ENCODE measurements around the gene LYRM7.
"Not testable (repeated sequence)": the region's sequence is repeated elsewhere in the genome, so short reads cannot be mapped to it uniquely, and the experiment has no call there.

Gene LYRM7

DNA sequence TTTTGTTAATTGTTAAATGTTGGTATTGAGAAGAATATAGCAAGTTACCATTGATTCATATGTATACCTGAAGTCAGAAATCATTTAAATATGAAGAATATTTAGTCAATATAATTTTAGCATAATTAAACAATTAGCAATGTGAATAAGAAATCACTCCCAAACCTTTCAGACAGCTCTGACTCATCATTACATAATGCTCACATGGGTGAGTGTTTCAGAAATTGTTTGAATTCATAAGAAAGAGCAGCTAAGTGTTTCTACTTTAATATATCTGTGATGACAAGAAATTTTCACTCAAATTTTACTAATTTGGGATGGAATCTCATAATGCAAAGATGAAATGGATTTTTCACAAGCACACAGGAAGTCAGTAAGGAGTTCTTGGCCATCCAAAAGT, 51.1 kb downstream of the LYRM7 start:
- DNase-seq, result no peak

DNA sequence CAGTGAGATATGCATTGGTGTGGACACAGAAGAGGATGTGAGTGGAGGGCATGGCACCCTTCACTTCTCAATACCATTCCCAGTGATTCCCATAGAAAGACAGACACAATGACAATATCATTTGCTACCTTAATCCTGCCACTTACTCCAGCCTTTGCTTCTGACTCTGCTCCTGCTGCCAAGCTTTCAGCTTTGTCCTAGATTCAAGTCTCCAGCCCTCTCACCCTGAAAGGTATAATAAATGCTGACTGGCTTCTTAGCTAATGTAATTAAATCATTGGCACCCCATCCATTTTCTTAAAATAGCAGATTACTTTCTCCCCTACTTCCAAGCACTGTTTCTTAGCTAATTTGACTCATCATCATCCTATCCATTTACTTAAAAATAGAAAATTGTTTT, 52.0 kb downstream of the LYRM7 start:
- no peak for DNase-seq

DNA sequence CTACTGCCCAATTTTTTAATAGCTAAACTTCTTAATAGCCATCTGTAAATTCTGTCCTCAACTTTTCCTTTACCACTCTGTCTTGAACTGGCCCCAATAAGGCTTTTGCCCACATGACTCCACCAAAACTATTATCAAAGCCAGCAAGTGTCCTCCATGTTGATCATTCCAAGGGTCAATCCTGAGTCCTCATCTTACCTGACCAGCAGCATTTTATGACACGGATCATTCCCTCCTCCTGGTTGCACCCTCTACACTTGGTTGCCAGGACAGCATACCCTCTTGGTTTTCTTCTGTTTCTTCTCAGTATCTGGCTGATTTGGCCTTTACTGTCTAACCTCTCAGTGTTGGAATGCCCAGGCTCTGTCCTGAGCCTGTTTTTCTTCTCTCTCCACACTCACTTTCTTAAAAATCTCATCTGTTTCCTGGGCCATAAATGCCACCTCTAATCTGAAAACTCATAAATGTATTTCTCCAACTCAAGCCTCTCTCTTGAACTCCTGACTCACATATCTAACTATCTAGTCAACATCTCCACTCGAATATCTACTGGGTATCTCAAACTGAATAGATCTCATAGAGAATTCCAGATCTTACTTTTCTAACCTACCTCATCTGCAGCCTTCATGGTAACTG, 53.1 kb downstream of the LYRM7 start:
- DNase-seq, result no peak

DNA sequence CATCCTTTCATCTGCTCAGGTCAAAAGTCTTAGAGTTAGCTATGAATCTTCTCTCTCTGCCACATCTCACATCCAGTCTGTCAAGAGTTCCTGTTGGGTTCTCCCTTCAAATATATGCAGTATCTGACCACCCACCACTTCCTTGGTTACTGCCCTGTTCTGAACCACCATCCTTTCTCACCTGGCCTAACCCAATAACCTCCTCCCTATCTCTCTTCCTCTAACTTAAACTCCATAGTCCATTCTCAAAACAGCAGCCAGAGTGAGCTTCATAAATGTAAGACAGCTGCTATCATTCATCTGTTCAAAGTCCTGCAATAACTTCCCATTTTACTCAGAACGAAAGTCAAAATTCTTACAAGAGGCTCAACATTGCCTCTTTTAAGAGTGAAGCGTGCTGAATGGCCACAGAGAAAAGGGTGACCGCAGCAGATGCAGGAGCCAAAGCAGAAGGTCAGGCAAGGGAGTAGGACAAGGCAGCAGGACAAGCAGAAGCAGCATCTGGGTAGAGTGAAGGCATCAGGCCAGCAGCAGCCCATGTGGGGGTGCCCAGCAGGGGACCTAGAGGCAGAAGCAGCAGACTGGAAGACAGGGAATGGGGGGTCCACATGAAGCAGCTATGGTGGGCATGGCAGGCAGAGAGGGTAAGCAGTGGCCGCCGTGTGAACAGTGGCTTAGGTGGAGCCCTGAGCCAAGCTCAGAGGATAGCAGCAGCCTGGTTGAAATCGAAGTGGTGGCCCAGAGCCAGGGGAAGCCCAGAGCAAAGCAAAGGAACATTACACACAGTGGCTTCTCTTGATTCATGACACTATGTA, 53.9 kb downstream of the LYRM7 start:
- peak; percentile 40 for DNase-seq

DNA sequence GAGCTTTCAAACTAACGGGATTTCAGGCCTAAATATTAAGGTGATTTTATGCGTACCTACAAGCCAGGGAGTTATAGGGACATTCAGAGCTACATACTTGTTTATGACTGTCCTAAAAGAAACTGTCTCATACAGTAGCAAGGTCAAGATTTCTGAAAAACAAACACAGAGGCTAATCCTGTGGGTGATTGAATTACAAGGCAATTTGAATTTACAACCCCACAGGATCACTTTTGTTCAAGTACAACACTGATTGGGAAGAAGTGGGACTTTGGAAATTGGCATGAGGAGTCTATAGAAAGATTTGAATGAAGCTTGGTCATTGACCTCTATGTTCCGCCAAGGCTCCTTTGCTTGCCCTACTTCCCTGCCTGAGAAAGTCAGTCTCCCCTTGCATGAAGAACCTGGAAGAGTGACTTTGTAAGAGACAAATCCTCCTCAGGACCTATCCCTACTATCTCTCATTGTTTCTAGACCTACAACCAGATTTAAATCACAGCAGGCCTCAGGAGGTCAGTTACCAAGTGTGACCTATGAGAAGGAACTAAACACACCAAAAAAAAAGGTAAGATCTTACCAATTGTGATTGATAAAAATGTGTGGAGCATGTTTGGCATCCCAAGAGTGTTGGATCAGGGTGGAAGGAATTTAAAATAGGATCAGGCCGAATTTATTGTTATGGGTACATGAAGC, 54.7 kb downstream of the LYRM7 start:
- DNase-seq, result no peak

DNA sequence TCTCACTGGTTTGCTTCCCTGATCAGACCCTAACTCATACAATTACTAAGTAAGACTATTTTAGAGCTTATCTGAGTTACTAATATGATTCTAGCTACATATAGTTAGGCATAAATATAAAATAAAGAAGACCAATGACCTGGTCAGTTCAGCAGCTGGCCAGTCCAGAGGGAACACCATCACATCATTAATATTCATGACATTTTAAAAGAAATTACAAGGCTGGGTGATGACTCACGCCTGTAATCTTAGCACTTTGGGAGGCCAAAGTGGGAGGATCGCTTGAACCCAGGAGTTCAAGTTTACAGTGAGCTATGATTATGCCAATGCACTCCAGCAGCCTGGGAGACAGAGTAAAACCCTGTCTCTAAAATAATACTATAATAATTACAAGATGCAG, 56.2 kb downstream of the LYRM7 start:
- DNase-seq, result no peak

DNA sequence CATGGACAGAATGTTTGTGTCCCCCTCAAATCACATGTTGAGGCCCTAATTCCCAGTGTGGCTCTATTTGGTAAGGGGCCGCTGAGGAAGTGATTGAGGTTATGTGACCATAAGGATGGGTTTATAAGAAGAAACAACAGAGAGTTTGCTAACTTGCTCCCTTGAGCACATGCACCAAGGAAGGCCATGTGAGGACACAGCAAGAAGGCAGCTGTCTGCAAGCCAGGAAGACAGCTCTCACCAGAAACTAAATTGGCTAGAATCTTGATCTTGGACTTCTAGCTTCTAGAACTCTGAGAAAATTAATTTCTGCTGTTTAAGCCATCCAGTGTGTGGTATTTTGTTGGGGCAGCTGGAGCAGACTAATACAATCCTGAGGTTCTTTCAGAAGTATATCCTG, 57.9 kb downstream of the LYRM7 start:
- DNase-seq, result no peak

DNA sequence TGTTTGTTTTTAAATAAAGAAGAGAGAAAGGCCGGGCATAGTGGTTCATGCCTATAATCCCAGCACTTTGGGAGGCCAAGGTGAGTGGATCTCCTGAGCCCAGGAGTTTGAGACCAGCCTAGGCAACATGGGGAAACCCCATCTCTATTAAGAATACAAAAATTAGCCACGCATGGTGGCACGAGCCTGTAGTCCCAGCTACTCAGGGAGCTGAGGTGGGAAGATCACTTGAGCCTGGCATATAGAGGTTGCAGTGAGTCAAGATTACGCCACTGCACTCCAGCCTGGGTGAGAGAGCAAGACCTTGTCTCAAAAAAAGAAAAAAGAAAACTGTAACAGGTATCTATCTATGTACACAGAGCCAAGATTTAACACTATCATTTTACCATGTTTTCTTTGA, 58.9 kb downstream of the LYRM7 start:
- no peak for DNase-seq

DNA sequence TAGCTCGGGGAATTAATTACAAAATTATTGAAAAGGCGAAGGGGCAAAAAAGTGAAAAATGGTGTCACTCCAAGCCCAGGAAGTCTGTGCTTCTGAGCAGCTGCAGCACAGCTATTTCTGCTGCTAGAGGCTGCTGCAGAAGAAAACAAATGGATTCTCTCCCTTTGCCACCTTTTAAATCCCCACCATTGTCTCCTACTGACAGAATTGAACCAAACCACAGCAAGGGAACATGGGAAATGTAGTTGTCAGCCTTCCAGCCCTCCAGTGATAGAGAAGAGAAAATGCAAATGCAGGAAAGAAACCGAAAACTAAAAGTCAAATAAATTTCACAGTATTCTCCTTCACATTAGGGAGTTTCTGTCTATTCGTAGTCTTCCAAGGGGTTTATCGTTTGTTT, 59.7 kb downstream of the LYRM7 start:
- DNase-seq, result no peak

DNA sequence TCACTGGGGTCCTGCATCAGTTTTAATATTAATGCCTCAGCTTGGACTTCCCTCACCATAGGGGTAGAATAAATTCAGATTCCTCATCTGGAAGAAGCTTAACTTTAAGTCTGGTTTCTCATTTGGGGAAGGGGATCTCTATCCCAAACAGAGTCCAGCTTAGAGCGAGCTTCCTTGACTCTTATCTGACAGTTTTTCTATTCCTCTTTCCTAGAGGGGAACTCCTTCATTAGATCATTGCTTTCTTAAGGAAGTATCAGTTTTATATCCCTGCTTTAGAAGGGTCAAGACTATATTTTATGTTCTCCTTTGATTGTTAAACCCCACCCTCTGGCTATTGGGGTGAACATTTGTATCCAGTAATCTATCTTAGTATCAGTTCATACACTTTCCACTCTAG, 68.9 kb downstream of the LYRM7 start:
- no peak for DNase-seq

DNA sequence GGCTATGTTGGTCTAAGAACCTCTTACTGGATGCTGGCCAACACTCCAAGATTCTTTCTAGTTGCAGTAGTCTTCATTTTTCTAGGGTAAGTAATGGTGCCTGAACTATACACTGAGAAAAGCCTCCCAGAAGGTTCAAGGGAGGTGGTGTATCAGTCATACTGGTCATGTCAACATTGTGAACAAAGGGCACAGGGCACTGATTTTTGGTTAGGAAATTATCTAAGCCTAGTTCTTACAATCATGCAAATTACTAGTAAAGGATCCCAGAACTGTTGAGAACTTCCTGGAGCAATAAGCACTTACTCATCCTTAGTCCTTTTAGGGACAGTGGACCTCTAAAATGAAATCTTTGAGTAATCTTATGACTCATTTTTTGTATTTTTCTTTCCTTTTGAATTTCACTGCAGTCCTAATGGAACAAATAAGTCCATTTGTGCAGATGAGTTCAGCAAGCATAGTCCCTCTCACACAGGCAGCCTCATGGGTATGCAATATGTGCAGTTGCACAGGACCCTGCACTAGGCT, 72.0 kb downstream of the LYRM7 start:
- DNase-seq, result peak; percentile 57

DNA sequence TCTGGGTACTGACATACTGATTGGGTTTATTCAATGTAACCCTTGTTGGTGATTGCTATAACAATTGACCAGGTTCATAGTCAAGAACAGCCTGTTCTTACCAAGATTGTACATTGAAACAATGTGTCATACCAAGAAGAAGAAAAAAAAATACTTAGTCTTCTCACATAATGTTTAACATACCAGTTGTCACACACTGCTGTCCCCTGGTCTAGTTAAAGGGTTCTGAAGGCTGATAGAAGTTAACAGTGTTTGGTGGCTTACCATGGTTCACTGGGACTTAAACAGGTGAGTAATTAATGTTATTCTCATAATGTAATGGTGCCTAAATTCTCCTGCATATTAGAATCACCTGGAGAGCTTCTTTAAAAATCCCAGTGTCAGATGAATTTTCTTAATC, 74.6 kb downstream of the LYRM7 start:
- no peak for DNase-seq

DNA sequence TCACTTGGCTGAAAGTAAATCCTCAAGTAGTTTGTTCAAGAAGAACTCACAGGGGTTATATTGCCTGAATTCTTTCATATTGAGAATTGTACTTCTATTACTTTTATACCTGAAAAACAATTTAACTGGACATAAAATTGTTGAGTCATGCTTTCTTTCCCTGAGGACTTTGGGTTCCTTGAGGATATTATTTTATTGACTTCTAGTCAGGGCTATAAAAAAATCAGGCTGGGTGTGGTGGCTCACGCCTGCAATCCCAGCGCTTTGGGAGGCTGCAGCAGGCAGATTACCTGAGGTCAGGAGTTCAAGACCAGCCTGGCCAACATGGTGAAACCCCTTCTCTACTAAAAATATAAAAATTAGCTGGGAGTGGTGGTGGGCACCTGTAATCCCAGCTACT, 75.2 kb downstream of the LYRM7 start:
- DNase-seq, result no peak

DNA sequence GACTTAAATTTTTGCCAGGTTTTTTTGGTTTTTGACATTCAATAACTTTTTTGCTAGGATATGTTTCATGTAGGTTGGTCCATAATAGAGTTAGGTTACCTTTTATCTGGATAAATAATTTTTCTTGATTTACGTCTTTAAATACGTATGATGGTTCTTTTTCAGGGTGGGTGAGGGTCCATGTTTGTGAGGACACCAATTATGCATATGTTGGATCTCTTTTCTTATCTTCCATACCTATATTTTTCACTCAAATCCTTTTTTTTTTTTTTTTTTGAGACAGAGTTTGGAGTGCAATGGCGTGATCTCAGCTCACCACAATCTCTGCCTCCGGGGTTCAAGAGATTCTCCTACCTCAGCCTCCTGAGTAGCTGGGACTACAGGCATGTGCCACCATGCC, 75.8 kb downstream of the LYRM7 start:
- no peak for DNase-seq

DNA sequence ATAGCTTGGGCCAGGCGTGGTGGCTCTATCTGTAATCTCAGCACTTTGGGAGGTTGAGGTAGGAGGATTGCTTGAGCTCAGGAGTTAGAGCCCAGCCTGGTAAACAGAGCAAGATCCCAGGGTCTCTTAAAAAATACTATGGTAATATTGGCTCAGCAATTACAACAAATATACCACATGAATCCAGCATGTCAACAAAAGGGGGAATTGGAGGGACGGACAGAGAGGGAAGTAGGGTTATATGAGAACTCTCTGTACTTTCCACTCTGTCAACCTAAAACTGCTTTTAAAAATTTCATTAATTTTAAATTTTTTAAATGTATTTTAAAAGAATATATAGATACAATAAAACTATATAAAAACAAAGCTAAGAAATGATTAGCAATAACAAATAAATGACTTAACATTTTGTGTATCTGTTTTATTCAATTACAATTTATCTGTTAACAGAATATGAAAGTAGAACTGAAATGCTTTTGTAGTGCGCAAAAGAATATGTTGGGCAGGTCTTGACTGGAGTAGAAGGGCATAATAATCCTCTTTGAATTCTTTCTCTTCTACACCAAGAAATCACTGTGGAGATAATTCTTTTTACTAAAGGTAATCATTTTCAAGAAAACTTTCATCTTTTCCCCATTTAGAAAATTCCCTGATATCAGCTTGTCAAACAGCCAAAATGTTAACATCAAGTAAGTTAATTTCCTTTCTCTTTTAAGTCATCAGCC, 80.2 kb downstream of the LYRM7 start:
- DNase-seq, result no peak

DNA sequence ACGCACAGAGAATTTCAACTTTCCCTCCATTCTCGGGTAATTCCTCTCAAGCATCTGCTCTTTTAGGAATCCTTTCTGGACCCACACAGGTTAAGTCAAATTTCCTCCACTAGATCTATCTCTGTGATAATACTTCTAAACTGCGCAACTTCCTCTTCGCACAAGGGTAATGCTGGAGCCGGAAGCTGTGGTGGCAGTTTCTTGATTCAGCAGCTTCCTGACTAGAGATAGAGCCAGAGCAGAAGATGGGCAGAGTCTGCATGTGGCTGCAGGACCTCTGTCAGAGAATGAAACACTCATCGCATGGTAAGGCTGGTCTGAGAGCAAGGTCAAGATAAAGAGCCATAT, 82.1 kb downstream of the LYRM7 start:
- peak; percentile 93 for DNase-seq

DNA sequence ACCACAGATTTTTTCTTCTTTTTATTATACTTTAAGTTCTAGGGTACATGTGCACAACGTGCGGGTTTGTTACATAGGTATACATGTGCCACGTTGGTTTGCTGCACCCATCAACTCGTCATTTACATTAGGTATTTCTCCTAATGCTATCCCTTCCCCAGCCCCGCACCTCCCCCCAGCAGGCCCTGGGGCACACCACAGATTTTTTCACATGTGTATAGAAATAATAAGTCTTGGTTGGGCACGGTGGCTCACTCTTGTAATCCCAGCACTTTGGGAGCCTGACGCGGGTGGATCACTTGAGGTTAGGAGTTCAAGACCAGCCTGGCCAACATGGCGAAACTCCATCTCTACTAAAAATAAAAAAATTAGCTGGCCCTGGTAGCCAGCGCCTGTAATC, 83.3 kb downstream of the LYRM7 start:
- not testable (repeated sequence) for DNase-seq

DNA sequence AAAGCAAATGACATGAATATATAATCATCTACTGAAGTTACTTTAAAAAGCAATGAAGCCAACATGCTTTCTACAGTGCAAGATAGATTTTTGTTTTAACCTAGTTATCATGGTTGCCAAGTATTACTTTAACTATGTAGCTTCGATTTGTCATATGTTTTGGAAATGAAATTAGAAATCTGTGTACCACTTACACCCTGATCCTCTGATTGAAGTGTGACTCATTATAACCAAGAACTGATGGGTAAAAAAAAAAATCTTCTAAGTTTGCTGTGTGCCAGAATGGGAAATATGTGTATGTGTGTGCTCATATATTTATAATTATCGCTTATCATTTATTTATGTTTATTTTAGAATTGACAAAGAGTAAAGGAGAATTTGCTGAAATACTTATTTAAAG, 84.0 kb downstream of the LYRM7 start:
- DNase-seq, result peak; percentile 65

Data from activated CD4-positive, alpha-beta T cell treated with anti-CD3 and anti-CD28 coated beads, Interleukin-2, amount 50 U/mL, for 16 hours (primary cell).